ENCODE data around the gene ANKMY1.

Gene ANKMY1

DNA sequence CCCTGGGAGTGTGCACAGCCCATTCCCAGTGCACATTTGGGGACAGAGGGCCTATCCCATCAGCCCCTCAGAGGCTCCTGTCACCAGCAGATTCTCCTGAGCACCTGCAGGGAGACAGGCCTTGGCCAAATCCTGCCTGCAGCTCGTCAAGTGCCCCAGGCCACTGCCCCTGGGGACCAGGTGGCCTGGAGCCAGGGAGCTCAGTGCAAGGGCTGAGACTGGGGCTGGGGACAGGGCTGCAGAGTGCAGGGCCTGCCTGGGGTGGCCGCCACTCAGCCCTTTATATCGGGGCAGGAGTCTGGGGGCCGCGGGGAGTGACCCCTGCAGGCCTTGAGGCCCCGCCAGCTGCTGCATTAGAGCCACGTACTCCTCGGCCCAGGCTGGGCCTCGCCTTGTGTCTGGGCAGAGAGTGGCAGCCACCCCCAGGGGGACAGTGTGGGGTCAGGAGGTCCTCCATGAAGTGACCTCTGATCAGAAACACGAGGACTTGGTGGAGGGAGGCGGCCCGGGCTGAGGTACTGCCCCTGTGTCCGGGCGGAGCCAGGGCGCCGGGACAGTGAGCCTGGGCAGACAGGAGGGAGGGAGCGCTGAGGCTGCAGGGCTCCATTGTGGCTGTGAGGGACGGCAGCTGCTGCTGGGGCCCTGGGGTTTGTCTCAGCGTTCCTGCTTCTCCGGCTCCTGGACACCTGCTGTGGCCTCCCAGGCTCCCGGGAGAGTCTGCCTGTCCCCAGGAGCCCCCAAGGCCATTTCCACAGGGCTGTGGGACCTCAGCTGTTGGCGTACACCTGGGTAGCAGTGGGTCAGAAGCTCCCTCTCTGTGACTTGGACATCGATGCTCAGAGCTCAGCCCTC is 98.2 kb downstream of the ANKMY1 start:
- DNase-seq (ENCODE audit: low read depth): no peak

DNA sequence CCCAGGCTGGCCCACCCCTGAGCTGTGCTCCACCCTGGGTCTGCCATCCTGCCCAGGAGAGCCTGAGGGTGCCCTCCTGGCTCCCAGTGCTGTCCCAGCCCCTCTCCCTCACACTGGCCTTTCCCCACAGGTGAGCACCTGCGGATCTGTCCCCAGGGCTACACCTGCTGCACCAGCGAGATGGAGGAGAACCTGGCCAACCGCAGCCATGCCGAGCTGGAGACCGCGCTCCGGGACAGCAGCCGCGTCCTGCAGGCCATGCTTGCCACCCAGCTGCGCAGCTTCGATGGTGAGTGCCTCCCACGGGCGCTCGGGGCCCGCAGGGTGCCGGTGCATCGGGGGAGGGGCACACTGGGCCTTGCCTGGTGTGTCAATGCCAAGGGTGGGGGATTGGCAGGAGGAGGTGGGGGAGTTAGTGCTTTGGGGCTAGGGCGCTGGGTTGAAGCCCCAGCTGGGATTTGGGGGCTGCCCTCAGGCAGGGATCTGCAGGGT is 98.8 kb downstream of the ANKMY1 start:
- DNase-seq (ENCODE audit: low read depth): no peak

DNA sequence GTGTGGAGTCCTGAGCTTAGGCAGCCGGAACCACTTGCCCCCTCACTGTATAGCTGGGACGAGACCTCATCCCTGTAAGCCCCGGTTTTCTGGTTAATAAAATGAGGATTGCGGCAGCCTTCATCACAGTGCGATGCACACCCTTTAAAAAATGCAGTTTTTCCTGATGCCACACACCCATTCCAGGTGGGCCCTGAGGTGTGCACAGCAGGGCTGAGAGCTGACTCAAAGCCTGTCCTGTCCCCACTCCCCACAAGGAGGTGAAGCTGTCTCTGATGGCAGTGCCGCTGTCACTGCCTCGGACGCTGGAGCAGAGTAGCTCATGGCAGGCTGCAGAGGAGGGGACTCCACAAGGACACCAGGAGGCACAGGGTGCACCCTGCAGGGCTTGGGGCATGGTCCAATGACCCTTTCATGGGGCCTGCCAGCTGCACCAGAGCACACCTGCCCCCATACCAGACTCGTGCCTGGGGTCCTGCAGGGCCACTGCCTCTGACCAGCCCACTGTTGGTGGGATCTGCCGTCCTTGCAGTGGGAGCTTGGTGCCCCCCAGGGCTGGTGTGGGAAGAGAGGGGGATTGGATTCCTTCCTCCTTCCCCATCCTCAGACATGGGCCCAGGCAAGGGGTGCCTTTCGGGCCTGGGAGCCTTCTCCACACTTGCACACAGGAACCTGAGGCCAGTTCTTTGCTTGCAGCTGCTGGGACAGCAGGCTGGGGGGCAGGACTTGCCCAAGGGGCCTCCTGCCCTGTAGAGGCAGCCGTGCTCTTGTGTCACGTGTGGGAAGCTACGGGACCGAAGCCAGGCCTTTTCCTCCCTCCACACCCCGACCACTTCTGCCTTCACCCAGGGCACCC is 99.5 kb downstream of the ANKMY1 start:
- no peak for DNase-seq (ENCODE audit: low read depth)

DNA sequence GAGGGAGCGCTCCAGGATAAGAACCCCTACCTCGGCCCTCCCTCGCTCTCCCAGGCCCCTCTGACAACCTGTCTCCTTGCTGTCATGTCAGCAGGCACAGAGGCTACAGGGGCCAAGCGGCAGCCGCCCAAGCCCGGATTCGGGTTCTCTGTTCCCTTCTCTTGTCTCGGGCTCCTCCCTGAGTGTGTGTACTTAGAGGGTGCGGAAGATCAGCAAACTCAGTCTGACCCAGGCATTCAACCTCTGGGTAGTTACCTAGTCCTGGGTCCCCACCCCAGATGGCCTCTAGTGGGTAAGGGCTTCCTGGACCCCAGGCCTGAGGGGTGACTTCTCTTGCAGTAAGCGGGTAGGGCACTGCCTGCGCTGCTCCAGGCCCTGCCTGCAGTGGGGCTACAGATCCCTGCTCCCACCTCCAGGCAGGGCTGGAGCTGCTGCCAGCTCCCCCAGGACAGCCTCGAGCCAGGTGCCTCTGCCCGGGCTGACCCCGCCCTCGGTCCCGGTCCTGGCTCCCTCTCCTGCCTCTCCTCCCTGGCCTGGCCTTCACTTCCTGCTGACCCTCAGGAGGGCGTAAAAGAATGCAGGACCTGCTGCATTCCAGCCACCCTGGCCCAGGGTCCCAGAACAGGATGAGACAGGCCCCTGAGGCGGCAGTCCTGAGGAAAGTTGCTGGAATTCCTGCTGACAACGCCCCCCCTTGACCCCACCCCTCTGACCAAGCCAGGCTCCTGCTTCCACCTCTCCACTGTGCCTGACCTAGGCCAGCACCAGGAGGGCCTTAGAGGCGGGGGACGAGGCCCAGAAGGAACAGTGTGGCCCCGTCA is 100.4 kb downstream of the ANKMY1 start:
- DNase-seq (ENCODE audit: low read depth): no peak

DNA sequence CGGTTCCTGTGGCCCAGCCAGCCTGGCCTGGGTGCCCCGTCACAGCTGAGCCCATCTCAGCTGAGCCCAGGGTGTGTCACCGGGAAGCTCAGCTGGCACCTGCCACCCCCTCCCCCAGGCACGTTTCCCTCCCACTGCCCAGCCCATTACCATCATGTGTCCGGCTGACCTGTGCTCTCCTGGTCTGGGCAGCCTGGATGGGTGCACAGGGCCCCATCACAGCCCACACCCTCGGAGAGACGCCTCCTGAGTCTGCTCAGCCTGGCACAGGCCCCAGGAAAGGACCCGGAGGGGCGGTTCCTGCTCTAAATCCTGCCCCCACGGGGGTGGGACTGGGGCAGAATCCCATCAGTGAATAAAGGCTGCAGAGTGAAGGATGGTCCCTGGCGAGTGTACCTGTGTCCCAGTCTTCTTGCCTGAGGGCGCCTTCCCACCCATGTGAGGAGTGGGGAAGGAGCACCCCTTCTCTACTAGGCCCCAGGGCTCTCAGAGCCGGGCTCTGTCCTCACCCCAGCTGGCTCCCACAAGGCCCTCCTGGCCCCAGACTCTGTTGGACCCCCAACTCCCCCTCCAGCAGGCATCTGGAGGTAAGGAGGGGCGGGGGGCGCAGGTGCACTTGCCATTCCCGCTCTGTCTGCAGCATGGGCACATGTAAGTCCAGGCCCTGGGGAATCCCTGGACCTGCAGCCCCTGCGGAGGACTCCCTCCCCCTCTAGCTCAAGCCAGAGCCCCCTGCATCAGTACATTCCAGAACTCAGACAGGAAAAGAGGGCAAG is 101.2 kb downstream of the ANKMY1 start:
- DNase-seq (ENCODE audit: low read depth): no peak

DNA sequence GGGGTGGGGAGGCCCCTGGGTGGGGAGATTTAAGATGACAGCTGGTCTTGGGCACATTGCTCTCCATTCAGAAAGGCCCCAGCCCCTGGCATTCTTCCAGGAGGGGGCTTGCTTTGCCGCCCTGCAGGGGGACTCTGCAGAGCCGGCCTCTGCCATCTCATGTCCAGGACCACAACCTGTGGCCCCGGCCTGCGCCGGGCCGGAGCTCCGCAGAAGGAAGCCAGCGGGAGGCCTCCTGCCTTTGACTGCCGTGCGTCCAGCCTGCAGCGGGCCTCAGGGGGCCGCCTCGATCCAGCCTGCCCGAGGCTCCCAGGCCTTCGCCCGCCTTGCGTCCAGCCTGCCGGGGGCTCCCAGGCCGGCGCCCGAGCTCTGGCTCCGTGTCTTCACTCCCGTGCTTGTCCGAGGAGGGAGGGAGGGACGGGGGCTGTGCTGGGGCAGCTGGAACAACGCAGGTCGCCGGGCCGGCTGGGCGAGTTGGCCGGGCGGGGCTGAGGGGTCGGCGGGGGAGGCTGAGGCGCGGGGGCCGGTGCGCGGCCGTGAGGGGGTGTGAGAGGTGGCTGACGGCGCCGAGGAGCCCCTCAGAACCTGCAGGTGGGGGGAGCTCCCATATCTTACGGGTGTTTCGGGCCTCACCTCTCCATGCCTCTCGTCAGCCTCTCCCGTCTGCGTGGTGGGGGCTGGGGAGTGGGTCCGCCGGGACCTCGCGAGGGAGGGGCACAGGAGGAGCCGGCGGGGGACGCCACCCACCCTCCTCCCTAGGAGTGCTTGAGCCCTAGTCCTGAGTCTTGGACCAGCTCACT is 101.9 kb downstream of the ANKMY1 start:
- DNase-seq (ENCODE audit: low read depth): no peak

DNA sequence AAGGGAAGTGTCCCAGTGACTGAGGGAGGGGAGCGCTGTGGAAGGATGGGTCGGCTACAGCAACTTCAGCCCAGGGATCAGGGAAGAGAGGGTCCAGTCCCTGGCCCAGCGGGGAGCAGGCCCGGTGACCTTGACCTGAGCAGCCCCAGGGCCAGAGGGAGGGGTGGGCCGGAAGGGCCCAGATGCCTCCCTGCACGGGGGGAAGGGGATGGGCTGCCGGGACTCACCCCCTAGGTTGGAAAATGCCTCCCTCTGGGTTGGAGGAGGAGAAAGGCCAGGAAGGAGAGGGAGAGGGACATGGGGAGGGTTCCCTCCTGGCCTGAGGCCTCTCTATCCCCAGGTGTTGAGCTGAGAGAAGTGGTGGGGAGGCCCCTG is 102.5 kb downstream of the ANKMY1 start:
- no peak for DNase-seq (ENCODE audit: low read depth)

DNA sequence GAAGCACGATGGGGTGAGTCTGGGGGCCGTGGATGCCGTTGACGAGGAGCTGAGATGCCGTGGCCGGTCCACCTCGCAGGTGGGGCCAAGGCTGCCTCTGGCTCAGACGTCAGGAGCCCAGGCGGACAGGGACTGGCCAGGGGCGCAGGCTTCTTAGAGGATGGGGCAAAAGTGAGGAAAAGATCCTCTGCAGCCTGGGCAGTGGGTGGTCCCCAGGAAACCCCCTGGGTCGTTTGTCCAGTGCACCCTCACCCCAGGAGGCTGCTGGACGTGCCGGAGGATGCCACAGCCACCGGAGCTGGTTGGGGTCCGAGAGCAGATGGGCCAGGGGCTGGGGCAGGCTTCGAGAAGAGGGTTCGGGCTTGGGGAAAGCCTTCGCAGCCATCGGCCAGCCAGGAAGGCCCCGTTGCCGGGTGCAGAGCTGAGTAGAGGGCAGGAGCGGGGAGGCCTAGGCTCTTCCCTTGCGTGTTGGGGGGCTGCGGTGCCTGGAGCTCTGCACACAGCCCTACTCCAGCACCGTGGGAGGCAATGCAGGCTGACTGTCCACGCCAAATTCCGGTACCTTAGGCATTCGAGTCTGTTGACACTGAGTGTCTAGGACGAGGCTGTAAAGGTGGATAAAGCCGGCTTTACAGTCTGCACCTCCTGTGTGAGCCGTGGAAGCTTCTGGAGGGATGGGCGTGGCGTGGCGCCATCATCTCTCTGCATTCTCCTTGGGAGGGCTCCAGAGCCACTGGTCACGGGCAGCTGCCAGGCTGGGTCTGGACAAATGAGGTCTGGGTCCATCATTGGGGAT is 103.5 kb downstream of the ANKMY1 start:
- DNase-seq (ENCODE audit: low read depth): no peak

DNA sequence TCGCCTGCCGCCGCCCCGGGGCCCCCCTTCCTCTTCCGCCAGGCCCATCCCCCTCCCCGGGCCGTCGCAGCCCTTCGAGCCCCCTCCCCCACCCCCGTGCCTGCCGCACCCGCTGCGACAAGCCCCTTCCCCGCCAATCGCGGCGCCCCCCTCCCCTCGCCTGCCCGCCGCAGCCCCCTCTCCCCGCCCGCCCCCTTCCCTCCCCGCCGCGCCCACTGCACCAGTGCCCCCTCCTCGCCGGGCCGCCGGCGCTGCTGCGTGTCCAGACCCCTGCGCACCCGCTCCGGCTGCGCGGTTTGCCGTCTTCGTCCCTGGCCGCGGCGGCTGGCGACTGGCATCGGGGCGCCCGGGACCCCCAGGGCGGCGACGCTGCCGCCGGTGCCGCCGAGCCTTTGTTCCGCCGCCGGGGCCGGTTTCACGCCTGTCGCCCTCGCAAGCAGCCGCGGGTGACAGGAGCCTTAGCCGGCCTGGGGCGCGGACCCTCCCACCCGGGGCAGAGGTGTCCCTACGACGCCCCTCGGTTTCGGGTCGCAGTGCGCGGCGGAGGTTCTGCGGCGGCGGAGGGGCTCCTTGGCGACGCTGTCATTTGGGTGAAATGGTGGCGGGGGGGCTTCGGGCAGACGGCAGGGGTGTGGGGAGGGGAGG is 104.2 kb downstream of the ANKMY1 start:
- DNase-seq (ENCODE audit: low read depth): no peak

DNA sequence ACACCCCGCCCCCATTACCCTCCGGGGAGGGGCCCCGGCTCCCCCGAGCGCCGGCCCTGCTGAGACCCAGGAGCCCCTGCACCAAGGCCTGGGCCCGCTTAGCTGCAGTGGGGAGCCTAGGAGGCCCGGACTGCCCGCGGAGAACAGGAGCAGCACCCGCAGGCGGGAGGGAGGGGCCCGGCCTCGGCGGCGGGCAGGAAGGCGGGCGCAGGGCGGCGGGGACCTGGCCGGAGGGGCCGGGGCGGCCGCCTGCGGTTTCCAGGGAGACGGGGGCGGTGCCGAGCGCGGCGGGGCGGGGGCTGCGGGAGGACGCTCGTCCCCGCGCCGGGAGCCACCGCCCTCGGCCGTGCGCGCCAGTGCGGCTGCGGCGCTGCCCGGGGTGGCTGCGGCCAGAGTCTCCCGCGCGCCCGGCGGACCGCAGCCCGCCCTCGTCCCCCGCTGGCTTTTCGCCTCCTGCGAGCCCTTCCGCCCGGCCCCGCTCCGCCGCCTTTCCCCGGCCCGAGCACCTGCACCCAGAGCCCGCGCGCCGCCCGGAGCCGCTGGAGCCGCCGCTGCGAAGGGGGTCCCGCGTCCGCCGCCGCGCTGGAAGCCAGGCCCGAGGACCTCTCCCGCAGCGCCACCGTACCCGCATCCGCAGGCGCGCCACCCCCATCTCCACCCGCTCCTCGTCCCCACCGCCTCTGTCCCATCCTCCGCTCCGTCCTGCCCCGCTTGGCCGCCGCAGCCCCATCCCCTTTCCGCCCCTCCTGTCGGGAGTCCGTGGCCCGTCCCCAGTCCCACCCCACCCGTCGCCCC is 105.1 kb downstream of the ANKMY1 start:
- peak; percentile 23 for DNase-seq (ENCODE audit: low read depth)

DNA sequence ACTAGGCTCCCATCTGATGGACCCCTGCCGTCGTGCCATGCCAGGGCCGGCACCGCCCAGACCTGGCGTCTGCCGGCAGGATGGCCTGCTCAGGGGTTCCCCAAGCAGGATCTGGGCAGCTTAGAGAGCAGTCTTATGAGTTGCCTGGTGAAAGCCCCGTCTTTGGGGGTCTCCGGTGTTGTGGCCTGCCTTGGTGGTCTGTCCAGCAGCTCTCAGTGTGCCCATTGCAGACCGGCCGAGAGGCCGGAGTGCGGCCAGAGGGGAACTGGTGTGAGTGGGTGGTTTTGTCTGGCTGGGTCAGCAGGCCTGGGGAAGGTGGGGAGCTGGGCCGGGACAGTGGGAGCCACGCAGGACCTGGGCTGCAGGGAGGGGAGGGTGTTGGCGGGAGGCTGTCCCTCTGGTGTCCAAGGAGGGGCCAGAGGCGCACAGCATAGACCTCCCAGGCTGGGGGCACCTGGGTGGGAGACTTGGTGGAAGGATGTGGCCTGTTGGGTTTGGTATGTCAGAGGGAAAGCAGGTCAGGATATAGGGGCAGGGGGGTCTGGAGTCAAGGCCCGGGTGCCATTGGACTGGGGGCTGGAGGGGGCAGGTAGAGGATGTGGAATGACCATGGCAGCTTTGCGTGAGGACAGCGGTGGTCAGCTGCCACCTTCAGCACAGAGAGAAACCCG is 105.9 kb downstream of the ANKMY1 start:
- DNase-seq (ENCODE audit: low read depth): no peak

DNA sequence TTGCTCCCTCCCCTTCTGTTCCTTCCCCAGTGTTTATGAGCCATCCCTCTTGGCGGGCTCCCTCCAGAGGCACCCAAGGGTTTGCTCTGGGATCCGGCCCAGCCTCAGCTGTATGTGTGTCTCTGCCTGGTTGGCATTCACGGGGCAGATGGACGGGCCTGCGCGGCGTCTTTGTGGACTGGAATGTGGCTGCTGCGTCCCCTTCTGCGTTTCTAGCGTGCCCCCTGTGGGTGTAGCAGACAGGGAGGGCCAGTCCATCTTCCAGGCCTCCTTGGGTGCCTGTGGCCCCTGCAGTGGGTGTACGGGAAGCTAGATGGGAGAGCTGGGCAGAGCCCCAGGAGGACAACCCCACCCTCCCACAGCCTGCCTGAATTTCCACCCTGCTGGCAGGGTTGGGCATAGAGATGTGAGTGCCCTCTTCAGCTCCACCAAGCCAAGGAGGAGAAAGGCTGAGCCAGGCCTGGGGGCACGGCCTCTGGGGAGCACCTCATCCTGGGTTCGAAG is 106.6 kb downstream of the ANKMY1 start:
- DNase-seq (ENCODE audit: low read depth): no peak

DNA sequence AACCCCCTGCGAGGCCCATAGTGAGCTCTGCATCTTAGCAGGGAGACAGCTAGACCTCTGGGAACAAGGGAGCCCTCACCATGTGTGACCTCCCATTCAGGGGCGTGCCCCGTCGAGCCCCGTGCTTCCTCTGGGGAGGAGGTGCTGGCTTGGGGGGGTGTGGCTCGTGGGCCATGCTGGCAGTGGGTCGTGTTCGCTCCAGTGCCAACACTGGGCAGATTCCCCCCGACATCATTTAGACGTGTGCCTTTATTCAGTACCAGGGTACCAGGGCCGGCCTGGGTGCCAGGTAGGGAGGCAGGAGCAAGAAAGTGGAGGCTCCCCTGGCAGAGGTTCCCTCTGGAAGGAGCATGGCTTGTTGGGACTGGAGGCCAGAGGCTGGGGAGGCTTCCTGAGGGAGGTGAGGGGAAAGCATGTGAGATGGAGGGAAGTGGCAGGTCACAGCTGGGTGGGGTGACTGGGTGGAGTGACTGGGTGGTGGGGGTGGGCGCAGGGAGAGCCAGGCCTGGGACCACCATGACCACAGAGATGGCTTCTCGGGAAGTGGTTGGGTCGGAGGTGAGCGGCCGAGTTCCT is 107.2 kb downstream of the ANKMY1 start:
- DNase-seq (ENCODE audit: low read depth): no peak

DNA sequence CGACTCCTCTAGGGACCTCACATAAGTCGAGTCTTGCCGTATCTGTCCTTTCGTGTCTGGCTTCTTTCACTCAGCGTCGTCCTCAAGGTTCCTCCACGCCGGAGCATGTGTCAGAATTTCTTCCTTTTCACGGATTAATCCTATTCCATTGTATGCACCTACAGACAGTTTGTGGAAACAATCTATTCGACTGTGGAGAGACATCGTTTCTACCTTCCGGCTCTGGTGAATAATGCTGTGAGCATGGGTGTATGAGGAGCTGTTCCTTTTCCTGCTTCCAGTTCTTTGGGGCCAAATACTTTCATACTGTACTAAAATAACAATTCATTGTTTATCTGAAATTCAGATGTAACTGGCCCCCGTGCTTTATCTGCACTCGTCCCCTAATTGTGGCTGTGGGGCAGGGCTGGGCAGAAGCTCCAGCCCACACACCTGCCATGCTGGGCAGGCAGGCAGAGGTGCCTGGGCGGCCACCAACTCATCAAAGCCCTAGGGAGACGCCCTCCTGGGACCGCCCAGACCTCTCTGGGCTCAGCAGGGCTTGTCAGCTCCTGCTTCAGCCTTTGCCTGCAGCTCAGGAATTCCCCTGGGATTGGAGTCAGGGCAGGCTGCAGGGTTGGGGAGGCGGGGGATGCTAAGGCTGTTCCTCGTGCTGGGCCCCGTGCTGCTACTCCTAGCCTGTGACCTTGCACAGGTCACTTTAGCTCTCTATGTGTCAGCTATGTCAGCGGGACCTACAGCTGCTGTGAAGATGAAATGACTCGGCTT is 107.8 kb downstream of the ANKMY1 start:
- DNase-seq (ENCODE audit: low read depth): no peak

DNA sequence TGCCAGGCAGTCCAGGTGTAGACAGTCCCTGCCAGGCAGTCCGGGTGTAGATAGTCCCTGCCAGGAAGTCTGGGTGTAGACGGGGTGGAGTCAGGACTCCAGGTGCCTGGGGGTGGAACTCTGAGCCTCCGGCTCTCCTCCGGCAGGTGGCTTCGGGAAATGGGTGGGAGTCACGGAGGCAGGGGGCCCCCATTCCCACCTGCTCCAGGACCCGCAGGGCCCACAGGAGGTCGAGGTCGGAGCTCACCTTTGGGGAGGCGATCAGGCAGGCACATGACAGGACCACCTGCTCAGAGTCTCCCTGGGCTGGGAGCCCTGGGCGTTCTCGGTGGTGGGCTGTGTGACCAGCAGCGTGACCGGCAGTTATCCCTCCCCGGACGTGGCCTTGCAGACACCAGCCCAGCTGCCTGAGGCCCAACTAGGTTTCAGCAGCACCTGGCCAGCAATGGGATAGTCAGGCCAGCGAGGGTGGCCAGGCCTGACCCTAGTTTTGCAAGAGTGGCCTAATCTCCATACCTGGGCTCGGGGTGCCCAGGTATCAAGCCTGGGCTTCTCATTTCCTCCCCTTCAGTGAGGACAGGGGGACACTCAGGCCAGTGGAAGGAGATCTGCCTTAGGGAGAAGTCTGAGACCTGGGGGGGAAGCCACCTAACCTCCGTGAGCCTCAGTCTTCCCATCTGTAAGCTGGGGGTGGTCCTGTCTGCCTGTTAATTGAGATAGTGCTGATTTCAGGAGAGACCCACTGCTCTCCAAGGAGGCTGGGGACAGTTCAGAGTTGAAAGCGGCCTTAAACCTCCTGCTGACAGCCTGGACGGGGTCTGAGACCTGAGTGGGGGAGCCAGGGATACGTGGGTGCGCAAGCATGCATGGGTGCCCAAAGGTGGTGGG is 109.2 kb downstream of the ANKMY1 start:
- DNase-seq (ENCODE audit: low read depth): no peak
